Measurements from ENCODE around the gene ABR.

The ABR gene

GRCh38 chr17:1042486-1042885 lies 137.3 kb downstream of the ABR start:
- no peak for DNase-seq

- no peak for DNase-seq
Measured at GRCh38 chr17:1041746-1042145, 138.0 kb downstream of the ABR start.

DNA sequence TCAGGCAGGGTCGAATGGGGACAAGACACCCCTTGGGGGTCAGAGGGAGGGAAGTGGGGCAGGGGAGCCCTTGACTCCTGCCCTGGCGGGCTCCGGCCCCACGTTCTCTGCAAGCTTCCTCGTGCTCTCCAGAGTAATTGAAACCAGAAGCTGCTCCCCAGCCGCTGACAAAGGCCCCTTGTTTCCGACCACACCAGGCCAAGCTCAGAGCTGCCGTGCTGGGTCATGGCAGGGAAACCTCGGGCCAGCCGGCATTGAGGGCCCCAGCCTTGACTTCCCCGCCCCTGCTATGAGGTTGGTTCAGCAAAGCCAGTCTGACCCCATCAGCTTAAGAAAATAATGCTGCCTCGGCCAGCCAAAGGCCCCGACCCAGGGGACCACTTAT lies 139.6 kb downstream of the ABR start:
- no peak for DNase-seq

DNA sequence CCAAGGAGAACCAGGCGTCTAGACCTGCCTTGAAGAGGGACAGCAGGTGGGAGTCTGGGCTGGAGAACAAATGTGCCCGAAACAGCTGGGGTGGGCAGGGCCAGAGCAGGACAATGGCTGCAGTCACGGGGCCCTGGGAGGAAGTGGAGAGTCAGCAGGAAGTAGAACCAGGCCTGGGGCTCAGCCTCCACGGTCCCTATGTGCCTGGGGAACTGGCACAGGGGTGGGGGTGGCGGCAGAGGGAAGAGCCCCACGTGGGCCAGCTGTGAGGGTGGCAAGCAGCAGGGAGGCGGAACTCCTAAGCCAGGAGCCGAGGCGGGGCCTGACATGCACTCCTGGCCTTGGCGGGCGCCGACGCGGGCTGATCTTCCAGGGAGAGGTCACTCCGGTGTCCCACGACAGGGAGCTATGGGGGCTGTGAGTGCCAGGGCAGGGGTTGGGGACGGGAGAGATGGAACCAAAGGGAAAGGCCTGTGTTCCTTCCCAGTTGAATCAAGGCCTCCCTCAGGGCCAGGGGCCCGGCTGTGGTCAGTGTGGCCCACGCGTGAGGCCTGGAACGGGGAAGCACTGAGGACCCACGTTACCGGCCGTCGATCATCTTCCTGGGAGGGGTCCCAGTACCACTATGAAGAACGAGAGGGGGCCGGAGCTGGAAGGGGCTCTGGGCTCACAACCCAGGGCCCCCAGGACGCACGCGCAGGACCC lies 140.1 kb downstream of the ABR start:
- no peak for DNase-seq

- DNase-seq, result no peak
Measured at GRCh38 chr17:1039123-1039507, 140.7 kb downstream of the ABR start.

- no peak for DNase-seq
Measured at GRCh38 chr17:1038459-1039122, 141.2 kb downstream of the ABR start.

GRCh38 chr17:1037238-1037879 lies 142.4 kb downstream of the ABR start:
- no peak for DNase-seq

GRCh38 chr17:1036845-1037237 lies 142.9 kb downstream of the ABR start:
- no peak for DNase-seq

GRCh38 chr17:1036171-1036844 lies 143.5 kb downstream of the ABR start:
- DNase-seq, result no peak

GRCh38 chr17:1035546-1036170 lies 144.1 kb downstream of the ABR start:
- DNase-seq, result no peak

- no peak for DNase-seq
Measured at GRCh38 chr17:1034652-1035210, 145.1 kb downstream of the ABR start.

- DNase-seq, result no peak
Measured at GRCh38 chr17:1033503-1033902, 146.3 kb downstream of the ABR start.

GRCh38 chr17:1032391-1032790 lies 147.4 kb downstream of the ABR start:
- no peak for DNase-seq

- DNase-seq, result no peak
Measured at GRCh38 chr17:1031711-1032110, 148.1 kb downstream of the ABR start.

DNA sequence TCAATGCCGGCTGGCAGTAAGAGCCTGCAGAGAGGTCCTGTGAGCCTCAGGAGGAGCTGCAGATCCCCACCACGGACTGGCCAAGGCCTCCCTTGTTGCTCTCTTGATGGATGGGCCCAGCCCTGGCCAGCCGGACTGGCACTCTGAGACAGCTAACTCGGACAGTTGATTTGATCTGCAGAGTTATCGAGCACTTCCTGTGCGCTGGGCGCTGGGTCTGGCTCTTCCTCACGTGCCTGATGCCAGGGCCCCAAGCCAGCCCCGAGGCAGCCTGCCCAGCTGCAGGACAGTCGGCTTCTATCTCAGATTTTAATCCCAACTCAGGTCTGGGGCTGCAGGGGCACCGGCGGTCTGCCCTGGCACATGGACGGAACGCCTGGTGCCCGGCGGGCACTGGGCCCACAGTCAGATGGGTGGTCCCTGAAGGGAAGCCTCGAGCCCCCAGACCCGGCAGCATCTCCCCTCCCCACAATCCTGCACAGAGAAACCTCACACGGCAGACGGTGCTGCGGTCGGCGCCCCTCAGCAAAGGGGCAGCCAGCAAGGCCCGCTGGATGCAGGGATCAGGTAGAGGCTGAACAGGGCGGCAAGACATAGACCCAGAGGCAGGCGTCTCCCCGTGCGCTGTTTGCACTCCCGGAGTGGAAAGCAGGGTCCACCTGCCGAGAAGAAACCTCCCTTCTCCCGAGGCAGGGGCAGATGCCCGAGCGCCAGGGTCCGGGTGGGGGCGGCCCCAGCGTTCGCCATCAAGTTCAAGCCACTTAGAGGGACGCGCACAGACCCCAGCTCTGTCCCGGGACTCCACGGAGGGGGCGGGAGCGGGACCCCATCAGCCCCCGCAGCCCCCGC lies 148.9 kb downstream of the ABR start:
- DNase-seq, result no peak

DNA sequence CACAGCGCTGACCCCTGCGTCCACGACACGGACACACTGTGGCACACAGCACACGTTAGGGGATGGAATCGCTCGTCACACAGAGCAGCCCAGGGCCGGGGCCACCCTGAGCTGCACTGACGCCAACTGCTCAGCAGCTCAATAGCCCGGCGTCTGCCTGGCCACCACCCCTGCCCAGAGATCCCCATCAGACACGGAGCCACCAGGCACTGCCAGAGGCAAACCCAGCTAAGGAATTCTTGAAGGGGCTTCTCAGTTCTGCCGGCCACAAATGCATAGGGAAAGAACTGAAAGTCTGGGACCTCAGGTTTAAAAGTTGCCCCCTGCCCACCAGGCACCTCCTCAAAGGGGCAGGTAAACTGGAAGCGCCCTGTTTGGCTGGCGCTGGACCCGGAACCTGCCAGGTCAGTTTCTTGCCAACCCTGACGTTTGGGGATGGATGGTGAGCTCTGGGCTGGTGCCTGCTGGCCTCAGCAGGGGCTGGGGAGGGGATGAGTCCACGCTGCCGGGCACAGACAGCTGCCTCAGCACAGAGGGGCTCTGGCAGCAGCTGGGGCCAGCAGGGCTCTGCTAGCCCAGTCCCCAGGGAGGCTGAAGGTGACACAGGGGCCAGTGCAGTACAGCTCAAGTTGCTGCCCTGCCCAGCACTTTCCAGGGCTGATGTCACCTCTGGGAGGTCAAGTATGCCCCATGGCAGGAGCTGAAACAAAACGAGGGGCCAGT lies 149.7 kb downstream of the ABR start:
- no peak for DNase-seq

DNA sequence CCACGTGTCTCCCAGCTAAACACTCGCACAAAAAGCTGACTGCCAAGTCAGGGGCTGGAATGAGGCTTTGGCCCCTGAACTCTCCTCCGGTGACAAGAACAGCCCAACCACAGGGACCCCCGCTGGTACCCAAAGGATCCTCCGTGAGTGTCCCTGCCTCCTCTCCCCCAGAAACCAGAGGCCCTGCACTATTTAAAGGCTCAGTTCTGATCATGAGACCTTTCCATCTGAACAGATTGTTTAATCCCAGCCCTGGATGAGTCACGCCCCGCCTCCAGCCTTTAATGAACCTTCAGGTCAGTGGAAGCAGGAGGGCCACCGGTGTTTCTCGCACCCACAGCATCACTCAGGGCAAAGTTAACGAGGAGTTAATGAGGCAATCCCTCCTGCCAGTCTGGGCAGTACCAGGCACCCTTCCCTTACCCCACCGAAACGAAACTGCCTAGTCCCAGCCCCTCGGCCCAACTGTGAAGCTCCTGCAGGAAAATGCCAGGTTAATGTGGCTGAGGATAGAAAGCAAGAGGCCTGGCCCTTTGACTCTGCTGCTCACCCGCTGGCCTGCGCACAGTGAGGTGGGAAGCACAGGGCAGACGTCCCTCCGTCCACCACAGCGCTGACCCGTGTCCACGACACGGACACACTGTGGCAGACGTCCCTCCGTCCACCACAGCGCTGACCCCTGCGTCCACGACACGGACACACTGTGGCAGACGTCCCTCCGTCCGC lies 150.4 kb downstream of the ABR start:
- DNase-seq, result no peak

DNA sequence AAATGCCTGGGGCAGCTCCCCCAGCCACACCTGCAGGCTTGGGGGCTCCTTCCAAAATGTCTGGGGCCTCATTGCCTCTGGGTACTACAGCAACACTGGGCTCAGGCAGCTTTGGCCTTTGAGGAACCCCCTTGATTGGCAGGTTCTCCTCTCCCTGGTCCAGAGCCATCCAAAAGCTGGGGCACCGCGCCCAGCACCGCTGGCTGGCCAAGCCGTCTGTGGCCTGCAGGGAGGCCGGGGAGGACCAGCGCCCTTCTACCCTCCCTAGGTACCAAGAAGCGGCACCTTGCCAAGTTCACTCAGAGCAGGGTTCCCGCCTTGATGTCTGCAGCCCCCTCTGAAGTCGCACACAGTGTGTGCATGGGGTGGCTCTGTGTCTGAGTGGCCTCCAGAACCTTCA lies 152.7 kb downstream of the ABR start:
- DNase-seq, result no peak

DNA sequence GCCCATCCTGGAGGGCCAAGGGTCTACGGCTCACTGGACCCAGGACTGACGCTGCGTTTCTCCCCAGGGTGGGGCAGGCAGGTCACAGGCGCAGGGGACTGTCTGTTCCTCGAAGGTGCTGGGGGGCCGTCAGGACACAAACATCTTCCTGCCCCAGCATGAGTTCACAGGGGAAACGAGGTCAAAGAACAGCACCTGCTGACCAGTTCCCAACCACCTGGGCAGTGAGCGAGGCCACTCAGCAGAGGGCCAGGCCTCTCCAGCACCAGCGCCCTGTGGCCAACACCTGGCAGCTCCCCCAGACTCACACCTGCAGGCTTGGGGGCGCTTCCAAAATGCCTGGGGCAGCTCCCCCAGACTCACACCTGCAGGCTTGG lies 153.2 kb downstream of the ABR start:
- no peak for DNase-seq

DNA sequence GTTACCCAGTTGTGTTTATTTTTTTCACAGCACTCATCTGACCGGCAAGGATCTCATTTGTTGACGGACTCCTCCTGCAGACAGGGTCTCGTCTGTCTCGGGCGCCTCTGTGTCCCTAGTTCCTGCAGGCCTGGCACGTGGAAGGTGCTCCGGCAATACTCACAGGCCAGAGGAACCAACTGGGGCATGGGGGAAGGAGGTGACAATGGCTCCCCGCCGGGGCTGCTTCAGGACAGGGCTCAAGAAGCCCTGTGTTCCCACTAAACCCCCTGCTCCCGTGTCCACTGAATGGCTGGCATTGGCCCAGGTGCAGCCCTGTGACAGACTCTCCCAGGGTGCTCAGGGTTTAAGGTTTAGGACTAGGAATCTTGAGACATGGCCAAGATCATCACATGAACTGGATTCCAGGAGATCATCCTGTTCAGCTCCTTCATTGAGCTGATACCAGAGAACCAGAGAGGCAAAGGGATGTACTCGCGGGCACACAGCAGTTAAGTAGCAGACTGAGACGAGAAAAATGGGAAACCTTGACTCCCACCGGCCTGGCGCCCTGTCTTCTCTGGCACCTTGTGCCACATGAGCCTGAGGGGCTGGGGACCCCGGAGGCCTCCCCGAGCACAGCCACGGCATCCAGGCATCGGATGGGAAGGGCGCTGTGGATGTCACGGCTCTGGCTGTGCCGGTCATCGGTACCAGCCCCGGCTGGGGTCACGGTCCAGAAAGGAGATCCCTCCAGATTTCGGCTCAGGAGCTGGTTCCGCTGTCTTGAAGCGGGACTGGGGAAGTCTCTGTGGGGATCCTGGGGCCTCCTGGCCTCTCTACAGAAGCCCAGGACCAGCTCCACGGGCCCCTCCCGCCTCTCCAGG lies 153.8 kb downstream of the ABR start:
- no peak for DNase-seq

Data from amniotic stem cell (primary cell).